PC-3 (cell line): Measurements from ENCODE around the gene CRLF1.

ENCODE experiments used
- EZH2 ChIP-seq: fragments of 300-600 bp; sonication (generic); IDR thresholded peaks from one replicate; pipeline ENCODE4 v1.6.1; 2017; ENCODE audit warnings: antibody characterized with exemption, mild to moderate bottlenecking, low read length; ENCODE audit not compliant: unreplicated experiment
- EZH2phosphoT487 ChIP-seq: fragments of 300-600 bp; sonication (generic); IDR thresholded peaks from 2 replicates; pipeline ENCODE4 v1.6.1; 2018; ENCODE audit warnings: mild to moderate bottlenecking, antibody characterized with exemption, low read length, borderline replicate concordance
- TF ChIP-seq, protein P1 (sequence below): fragments of 300-600 bp; sonication (generic); conservative IDR thresholded peaks from 2 replicates; pipeline ENCODE4 v1.5.1; 2017; ENCODE audit warnings: antibody characterized with exemption, low read depth, mild to moderate bottlenecking, low read length

DNA sequence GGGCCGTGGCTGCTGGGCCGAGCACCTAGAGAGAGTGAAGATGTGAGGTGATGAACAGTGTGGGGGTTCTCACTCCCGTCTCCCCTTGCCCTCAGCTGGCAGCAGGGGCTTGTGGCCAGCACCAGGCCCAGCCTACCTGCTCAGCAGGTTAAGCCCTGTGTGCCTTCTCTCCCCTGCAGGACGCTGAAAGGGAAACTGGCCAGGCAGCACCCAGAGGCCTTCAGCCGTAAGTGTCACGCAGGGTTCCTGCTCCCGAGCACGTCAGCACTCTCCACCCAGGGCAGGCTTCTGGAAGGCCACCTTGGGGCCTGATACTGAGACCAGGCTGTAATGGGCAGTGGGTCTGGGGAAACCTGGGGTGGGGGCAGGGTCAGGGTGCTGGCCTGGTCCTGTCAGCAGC, 39.6 kb downstream of the CRLF1 start:
- TF ChIP-seq, protein P1, sequence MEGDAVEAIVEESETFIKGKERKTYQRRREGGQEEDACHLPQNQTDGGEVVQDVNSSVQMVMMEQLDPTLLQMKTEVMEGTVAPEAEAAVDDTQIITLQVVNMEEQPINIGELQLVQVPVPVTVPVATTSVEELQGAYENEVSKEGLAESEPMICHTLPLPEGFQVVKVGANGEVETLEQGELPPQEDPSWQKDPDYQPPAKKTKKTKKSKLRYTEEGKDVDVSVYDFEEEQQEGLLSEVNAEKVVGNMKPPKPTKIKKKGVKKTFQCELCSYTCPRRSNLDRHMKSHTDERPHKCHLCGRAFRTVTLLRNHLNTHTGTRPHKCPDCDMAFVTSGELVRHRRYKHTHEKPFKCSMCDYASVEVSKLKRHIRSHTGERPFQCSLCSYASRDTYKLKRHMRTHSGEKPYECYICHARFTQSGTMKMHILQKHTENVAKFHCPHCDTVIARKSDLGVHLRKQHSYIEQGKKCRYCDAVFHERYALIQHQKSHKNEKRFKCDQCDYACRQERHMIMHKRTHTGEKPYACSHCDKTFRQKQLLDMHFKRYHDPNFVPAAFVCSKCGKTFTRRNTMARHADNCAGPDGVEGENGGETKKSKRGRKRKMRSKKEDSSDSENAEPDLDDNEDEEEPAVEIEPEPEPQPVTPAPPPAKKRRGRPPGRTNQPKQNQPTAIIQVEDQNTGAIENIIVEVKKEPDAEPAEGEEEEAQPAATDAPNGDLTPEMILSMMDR = no peak
- TF ChIP-seq EZH2phosphoT487 = no peak
- TF ChIP-seq EZH2 = no peak
